ENCODE data around the gene LMBR1. TPM values are rescaled to one million over a fixed set of nuclear protein-coding genes. Genes with fewer than 3 reads are reported as not detected.

Gene LMBR1
- total and polyA plus RNA-seq, 2 of the 13 experiments (the other 11 are each of a cell fraction or from before 2014, with no cell fraction given) = 20.9 to 39.6 TPM

DNA sequence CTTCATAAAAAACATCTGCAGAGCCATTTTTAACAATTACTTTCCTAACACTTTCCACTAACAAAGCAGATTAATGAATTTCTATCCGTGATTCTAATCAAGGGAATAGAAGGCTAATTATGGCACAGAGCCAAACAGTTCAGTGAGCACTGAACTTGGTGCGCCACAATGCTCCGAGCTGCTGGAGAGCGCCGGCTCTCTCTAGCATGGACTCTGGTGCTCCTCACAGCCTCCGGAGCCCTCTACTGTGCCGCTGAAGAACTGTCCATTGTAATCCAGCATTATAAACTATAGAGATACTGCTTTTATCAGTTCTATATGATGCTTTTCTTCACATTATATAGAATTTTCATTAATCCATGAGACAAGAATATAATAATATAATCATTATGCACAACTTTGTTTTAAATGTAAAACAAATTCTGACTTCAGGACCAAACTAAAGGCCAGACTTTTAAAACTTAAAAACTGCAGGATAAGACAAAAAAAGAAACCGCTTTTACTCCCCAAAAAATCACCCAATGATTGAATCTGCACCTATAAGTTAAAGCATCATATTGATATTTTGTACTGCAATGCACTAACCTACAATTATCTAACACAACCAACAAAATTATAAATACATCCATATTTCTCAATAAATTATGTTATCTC is 128.8 kb downstream of the LMBR1 start (continued):
- TF ChIP-seq, protein P1, sequence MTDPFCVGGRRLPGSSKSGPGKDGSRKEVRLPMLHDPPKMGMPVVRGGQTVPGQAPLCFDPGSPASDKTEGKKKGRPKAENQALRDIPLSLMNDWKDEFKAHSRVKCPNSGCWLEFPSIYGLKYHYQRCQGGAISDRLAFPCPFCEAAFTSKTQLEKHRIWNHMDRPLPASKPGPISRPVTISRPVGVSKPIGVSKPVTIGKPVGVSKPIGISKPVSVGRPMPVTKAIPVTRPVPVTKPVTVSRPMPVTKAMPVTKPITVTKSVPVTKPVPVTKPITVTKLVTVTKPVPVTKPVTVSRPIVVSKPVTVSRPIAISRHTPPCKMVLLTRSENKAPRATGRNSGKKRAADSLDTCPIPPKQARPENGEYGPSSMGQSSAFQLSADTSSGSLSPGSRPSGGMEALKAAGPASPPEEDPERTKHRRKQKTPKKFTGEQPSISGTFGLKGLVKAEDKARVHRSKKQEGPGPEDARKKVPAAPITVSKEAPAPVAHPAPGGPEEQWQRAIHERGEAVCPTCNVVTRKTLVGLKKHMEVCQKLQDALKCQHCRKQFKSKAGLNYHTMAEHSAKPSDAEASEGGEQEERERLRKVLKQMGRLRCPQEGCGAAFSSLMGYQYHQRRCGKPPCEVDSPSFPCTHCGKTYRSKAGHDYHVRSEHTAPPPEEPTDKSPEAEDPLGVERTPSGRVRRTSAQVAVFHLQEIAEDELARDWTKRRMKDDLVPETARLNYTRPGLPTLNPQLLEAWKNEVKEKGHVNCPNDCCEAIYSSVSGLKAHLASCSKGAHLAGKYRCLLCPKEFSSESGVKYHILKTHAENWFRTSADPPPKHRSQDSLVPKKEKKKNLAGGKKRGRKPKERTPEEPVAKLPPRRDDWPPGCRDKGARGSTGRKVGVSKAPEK (CRISPR knock-in tag; IDR thresholded peaks at IDR 0.05; ENCODE audit: borderline replicate concordance) = no peak
- TF ChIP-seq SETDB1 (CRISPR knock-in tag; IDR thresholded peaks at IDR 0.05; ENCODE audit: borderline replicate concordance) = no peak
- TF ChIP-seq, protein P2, sequence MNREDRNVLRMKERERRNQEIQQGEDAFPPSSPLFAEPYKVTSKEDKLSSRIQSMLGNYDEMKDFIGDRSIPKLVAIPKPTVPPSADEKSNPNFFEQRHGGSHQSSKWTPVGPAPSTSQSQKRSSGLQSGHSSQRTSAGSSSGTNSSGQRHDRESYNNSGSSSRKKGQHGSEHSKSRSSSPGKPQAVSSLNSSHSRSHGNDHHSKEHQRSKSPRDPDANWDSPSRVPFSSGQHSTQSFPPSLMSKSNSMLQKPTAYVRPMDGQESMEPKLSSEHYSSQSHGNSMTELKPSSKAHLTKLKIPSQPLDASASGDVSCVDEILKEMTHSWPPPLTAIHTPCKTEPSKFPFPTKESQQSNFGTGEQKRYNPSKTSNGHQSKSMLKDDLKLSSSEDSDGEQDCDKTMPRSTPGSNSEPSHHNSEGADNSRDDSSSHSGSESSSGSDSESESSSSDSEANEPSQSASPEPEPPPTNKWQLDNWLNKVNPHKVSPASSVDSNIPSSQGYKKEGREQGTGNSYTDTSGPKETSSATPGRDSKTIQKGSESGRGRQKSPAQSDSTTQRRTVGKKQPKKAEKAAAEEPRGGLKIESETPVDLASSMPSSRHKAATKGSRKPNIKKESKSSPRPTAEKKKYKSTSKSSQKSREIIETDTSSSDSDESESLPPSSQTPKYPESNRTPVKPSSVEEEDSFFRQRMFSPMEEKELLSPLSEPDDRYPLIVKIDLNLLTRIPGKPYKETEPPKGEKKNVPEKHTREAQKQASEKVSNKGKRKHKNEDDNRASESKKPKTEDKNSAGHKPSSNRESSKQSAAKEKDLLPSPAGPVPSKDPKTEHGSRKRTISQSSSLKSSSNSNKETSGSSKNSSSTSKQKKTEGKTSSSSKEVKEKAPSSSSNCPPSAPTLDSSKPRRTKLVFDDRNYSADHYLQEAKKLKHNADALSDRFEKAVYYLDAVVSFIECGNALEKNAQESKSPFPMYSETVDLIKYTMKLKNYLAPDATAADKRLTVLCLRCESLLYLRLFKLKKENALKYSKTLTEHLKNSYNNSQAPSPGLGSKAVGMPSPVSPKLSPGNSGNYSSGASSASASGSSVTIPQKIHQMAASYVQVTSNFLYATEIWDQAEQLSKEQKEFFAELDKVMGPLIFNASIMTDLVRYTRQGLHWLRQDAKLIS (CRISPR knock-in tag; IDR thresholded peaks at IDR 0.05) = no peak
- TF ChIP-seq, protein P3, sequence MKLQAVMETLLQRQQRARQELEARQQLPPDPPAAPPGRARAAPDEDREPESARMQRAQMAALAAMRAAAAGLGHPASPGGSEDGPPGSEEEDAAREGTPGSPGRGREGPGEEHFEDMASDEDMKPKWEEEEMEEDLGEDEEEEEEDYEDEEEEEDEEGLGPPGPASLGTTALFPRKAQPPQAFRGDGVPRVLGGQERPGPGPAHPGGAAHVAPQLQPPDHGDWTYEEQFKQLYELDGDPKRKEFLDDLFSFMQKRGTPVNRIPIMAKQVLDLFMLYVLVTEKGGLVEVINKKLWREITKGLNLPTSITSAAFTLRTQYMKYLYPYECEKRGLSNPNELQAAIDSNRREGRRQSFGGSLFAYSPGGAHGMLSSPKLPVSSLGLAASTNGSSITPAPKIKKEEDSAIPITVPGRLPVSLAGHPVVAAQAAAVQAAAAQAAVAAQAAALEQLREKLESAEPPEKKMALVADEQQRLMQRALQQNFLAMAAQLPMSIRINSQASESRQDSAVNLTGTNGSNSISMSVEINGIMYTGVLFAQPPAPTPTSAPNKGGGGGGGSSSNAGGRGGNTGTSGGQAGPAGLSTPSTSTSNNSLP (IDR thresholded peaks at IDR 0.05; ENCODE audit: low read depth, low read length) = 0 out of 2 replicates have a peak, but pooled peaks have one; percentile 13
- 0 out of 2 replicates have a peak, but pooled peaks have one; percentile 23 for TF ChIP-seq FOXA3 (CRISPR knock-in tag; IDR thresholded peaks at IDR 0.05)
- TF ChIP-seq ZFP1 (CRISPR knock-in tag; IDR thresholded peaks at IDR 0.05) = no peak
- TF ChIP-seq, protein P4, sequence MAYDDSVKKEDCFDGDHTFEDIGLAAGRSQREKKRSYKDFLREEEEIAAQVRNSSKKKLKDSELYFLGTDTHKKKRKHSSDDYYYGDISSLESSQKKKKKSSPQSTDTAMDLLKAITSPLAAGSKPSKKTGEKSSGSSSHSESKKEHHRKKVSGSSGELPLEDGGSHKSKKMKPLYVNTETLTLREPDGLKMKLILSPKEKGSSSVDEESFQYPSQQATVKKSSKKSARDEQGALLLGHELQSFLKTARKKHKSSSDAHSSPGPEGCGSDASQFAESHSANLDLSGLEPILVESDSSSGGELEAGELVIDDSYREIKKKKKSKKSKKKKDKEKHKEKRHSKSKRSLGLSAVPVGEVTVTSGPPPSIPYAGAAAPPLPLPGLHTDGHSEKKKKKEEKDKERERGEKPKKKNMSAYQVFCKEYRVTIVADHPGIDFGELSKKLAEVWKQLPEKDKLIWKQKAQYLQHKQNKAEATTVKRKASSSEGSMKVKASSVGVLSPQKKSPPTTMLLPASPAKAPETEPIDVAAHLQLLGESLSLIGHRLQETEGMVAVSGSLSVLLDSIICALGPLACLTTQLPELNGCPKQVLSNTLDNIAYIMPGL (CRISPR knock-in tag; IDR thresholded peaks at IDR 0.05; ENCODE audit: borderline replicate concordance in 1 of 2, low read depth in 1 of 2) = peak in 1 of 2 experiments; percentile 73; a peak in 1 of 4 replicates
- TF ChIP-seq, protein P5, sequence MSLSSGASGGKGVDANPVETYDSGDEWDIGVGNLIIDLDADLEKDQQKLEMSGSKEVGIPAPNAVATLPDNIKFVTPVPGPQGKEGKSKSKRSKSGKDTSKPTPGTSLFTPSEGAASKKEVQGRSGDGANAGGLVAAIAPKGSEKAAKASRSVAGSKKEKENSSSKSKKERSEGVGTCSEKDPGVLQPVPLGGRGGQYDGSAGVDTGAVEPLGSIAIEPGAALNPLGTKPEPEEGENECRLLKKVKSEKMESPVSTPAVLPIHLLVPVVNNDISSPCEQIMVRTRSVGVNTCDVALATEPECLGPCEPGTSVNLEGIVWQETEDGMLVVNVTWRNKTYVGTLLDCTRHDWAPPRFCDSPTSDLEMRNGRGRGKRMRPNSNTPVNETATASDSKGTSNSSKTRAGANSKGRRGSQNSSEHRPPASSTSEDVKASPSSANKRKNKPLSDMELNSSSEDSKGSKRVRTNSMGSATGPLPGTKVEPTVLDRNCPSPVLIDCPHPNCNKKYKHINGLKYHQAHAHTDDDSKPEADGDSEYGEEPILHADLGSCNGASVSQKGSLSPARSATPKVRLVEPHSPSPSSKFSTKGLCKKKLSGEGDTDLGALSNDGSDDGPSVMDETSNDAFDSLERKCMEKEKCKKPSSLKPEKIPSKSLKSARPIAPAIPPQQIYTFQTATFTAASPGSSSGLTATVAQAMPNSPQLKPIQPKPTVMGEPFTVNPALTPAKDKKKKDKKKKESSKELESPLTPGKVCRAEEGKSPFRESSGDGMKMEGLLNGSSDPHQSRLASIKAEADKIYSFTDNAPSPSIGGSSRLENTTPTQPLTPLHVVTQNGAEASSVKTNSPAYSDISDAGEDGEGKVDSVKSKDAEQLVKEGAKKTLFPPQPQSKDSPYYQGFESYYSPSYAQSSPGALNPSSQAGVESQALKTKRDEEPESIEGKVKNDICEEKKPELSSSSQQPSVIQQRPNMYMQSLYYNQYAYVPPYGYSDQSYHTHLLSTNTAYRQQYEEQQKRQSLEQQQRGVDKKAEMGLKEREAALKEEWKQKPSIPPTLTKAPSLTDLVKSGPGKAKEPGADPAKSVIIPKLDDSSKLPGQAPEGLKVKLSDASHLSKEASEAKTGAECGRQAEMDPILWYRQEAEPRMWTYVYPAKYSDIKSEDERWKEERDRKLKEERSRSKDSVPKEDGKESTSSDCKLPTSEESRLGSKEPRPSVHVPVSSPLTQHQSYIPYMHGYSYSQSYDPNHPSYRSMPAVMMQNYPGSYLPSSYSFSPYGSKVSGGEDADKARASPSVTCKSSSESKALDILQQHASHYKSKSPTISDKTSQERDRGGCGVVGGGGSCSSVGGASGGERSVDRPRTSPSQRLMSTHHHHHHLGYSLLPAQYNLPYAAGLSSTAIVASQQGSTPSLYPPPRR (CRISPR knock-in tag; IDR thresholded peaks at IDR 0.05; ENCODE audit: borderline replicate concordance) = no peak
- TF ChIP-seq, protein P6, sequence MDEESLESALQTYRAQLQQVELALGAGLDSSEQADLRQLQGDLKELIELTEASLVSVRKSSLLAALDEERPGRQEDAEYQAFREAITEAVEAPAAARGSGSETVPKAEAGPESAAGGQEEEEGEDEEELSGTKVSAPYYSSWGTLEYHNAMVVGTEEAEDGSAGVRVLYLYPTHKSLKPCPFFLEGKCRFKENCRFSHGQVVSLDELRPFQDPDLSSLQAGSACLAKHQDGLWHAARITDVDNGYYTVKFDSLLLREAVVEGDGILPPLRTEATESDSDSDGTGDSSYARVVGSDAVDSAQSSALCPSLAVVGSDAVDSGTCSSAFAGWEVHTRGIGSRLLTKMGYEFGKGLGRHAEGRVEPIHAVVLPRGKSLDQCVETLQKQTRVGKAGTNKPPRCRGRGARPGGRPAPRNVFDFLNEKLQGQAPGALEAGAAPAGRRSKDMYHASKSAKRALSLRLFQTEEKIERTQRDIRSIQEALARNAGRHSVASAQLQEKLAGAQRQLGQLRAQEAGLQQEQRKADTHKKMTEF (CRISPR knock-in tag; IDR thresholded peaks at IDR 0.05) = peak; percentile 52; the same call in 1 of the 2 replicates
- no peak for TF ChIP-seq ZNF296 (CRISPR knock-in tag; conservative IDR thresholded peaks at IDR 0.05)

Data from HepG2 (cell line).